Mucosa of stomach (tissue), 1 donor: Measurements from ENCODE around the gene ABAT.

Experiments used
- H3K27me3 ChIP-seq: one replicate; pipeline ENCODE4 v1.7.0; 2013; ENCODE audit warnings: mild to moderate bottlenecking, low read length; ENCODE audit not compliant: control insufficient read depth, insufficient read depth
- H3K36me3 ChIP-seq: one replicate; pipeline ENCODE4 v1.7.0; 2013; ENCODE audit warnings: low read length; ENCODE audit not compliant: control insufficient read depth, insufficient read depth
- H3K4me1 ChIP-seq: one replicate; pipeline ENCODE4 v1.7.0; 2013; ENCODE audit warnings: mild to moderate bottlenecking, low read length; ENCODE audit not compliant: control insufficient read depth, insufficient read depth
- H3K4me3 ChIP-seq: one replicate; pipeline ENCODE4 v1.7.0; 2013; ENCODE audit warnings: low read length
- H3K9ac ChIP-seq: one replicate; pipeline ENCODE4 v1.7.0; 2013; ENCODE audit warnings: mild to moderate bottlenecking, low read length, moderate library complexity
- H3K9me3 ChIP-seq: one replicate; pipeline ENCODE4 v1.7.0; 2013; ENCODE audit warnings: mild to moderate bottlenecking, low read length, moderate library complexity; ENCODE audit not compliant: control insufficient read depth
- donor health status: Pancreatic carcinoma.

Gene ABAT

DNA sequence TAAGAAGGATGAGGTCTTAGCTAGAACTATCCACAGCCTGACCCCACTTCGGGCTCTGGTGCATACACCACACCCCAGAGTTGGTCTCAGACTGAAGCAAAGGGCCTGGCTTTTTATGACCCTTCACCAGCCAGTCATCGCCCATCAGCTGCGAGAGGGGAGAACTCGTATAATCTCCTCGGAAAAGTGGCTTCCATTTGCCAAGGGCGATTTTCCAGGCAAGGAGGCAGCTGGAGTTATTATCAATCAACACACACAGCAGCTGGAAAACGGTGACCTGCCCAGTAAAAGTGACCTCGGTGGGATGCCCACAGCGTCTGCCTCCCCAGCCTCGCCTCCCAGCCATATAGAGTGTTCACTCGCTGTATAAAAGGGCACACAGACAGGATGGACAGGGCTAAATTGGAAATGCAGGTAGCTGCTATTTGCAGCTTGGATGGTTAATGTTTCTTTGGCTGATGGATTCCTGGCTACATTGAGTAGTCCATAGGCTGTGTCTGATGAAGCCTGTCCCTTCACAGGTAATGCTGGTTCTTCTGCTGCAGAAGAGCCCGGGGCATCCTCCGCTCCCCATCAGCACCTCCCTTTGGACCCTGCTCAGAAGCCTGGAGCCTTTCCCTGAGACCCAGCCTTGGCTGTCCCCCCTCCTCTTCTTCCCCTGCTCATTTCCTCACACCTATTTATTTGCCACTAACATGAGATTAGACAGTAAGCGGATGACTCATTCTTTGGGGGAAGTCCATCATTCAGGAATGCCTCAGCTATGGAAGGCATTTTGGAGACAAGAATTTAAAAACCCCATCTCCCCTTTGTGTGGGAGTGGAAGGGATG, 77.3 kb downstream of the ABAT start:
- H3K36me3 ChIP-seq = no peaks in the 10 kb centered on the region
- no peaks in the 10 kb centered on the region for H3K9me3 ChIP-seq
- no peak overlapping the region for H3K4me3 ChIP-seq
- H3K9ac ChIP-seq = no peak overlapping the region
- no peaks in the 10 kb centered on the region for H3K27me3 ChIP-seq
- peaks cover 8% of the 10 kb centered on the region for H3K4me1 ChIP-seq

- Histone ChIP-seq H3K36me3 (no peaks in the 10 kb centered on the region), H3K4me1 (peaks cover 8% of the 10 kb centered on the region), H3K27me3 (no peaks in the 10 kb centered on the region), H3K9ac (no peak overlapping the region), H3K4me3 (no peak overlapping the region), H3K9me3 (no peaks in the 10 kb centered on the region)
These were observed 78.3 kb downstream of the ABAT start for GRCh38 chr16:8752706-8753105.

DNA sequence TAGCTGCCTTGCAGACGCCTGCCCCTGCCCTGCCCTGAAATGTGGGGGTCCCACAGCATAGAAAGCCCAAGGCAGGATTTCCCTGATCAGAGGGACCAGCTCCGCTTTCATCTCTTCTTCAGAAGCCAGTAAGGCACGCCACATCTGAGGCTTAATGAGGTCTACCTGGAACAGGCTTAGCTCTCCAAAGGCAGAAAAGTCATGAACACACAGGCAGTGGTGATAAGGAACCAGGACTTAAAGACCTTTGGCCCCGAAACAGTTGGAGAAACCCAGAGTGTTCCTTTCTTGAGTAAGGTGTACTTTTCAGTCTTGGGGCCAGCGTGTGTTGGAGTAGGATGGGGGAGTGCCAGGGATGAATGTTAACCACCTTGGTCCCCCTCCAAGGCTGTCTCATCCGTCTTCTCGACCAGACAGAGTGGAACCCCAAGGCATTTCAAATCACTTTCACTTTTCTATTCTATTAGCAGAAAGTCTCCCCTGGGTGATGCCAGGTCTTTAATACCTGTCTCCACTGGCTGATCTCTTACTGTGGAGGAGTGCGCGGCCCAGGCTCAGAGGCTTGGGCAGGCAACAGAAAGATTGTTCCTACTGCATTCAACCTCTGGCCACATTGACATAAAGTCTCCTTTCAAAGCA, 79.1 kb downstream of the ABAT start:
- Histone ChIP-seq H3K36me3 (no peaks in the 10 kb centered on the region), H3K4me3 (no peak overlapping the region), H3K27me3 (no peaks in the 10 kb centered on the region), H3K9ac (no peak overlapping the region), H3K4me1 (peaks cover 8% of the 10 kb centered on the region), H3K9me3 (no peaks in the 10 kb centered on the region)

DNA sequence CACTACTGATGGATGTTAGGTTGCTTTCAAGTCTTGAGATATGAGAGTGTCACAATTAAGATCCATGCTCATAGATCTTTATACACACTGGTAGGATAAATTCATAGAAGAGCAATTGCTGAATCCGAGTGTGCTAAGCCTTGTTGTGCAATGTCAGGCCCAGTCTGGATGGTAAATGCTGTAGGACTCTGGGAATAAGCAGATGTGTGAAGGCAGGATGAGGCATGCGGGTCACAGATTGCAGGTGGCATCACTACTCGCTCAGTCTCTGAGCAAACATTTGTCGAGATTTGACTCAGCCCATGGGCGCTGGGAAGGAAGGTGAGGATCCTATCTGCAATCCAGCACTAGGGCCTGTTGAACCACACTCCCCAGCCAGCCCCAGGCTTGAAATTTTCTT, 82.3 kb downstream of the ABAT start:
- H3K4me3 ChIP-seq = no peak overlapping the region
- no peaks in the 10 kb centered on the region for H3K9me3 ChIP-seq
- H3K27me3 ChIP-seq = no peaks in the 10 kb centered on the region
- H3K4me1 ChIP-seq = peaks cover 8% of the 10 kb centered on the region
- H3K9ac ChIP-seq = no peak overlapping the region
- no peaks in the 10 kb centered on the region for H3K36me3 ChIP-seq

- Histone ChIP-seq H3K4me1 (peaks cover 8% of the 10 kb centered on the region), H3K9ac (no peak overlapping the region), H3K27me3 (no peaks in the 10 kb centered on the region), H3K36me3 (no peaks in the 10 kb centered on the region), H3K4me3 (no peak overlapping the region), H3K9me3 (no peaks in the 10 kb centered on the region)
These were observed 83.6 kb downstream of the ABAT start for GRCh38 chr16:8758022-8758421.

- H3K4me1 ChIP-seq = no peaks in the 10 kb centered on the region
- H3K36me3 ChIP-seq = no peaks in the 10 kb centered on the region
- H3K4me3 ChIP-seq = no peak overlapping the region
These were observed 85.6 kb downstream of the ABAT start for GRCh38 chr16:8760021-8760420.

DNA sequence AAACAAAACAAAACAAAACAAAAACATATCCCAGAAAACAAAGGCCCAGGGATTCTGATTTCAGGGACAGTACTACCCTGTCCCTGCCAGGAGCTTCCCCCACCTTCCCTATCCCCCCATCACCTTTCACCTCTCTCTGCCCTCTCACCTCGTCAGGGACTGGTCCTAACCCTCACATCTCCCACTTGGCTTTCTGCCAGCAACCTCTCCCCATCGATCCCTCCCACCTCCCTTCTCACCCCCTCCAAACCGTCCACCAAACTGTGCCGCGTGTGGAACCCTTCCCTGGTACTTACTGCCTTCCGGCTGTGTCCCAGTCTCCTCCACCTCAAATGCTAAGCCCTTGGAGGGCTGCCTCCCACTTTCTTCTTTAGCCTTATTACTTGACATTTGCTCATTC, 86.7 kb downstream of the ABAT start:
- H3K9me3 ChIP-seq = no peaks in the 10 kb centered on the region
- no peaks in the 10 kb centered on the region for H3K36me3 ChIP-seq
- no peaks in the 10 kb centered on the region for H3K4me1 ChIP-seq
- H3K9ac ChIP-seq = no peak overlapping the region
- no peak overlapping the region for H3K4me3 ChIP-seq
- no peaks in the 10 kb centered on the region for H3K27me3 ChIP-seq

More at GRCh38 chr16:8760021-8760420, 85.6 kb downstream of the ABAT start:
- Histone ChIP-seq H3K9me3 (no peaks in the 10 kb centered on the region), H3K9ac (no peak overlapping the region), H3K27me3 (no peaks in the 10 kb centered on the region)

DNA sequence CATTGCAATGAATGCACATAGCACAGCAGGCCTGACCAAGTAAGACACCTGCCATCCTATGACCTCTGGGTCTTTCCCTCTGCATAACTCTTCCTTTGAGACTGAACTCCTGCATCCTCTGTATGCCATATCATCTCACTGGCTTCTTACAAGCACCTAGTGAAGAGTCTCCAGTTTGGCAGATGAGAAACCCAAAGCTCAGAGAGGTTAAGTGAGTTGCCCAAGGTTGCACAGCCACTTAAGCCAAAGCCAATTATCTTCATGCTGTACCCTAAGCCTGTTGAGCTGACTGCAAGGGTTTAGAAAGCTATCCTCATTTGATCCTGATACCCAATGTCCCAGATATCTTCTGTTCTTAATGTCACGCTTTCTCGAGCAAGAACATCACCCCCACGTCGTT, 87.8 kb downstream of the ABAT start:
- H3K4me1 ChIP-seq = no peaks in the 10 kb centered on the region
- no peaks in the 10 kb centered on the region for H3K27me3 ChIP-seq
- H3K4me3 ChIP-seq = no peak overlapping the region
- H3K36me3 ChIP-seq = no peaks in the 10 kb centered on the region
- no peak overlapping the region for H3K9ac ChIP-seq
- H3K9me3 ChIP-seq = no peaks in the 10 kb centered on the region

DNA sequence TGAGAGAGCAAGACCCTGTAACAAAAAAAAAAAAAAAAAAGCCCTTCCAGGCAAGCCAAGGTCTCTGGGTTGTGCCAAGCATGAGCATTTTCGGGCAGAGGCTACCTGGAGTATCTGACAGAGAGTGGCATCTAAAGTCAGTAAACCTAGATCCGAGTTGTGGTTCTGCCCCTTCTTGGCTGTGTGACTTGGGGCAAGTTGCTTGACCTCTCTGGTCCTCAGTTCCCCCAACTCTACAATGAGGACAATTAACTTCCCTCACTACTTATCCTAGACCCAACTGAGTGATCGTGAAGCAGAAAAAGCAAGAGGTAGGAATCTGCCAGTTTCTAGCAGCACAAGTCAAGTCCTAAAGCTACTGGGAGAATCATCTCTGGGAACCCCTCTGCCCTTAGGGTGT, 88.7 kb downstream of the ABAT start:
- H3K27me3 ChIP-seq = no peaks in the 10 kb centered on the region
- H3K4me3 ChIP-seq = no peak overlapping the region
- H3K36me3 ChIP-seq = no peaks in the 10 kb centered on the region
- no peaks in the 10 kb centered on the region for H3K4me1 ChIP-seq
- H3K9ac ChIP-seq = no peak overlapping the region
- no peaks in the 10 kb centered on the region for H3K9me3 ChIP-seq

GRCh38 chr16:8763899-8764298, 89.5 kb downstream of the ABAT start:
- Histone ChIP-seq H3K27me3 (no peaks in the 10 kb centered on the region), H3K36me3 (no peaks in the 10 kb centered on the region), H3K9ac (no peak overlapping the region), H3K4me1 (no peaks in the 10 kb centered on the region), H3K9me3 (no peaks in the 10 kb centered on the region), H3K4me3 (no peak overlapping the region)

- no peaks in the 10 kb centered on the region for H3K4me1 ChIP-seq
- no peaks in the 10 kb centered on the region for H3K36me3 ChIP-seq
- H3K9ac ChIP-seq = no peak overlapping the region
- no peak overlapping the region for H3K4me3 ChIP-seq
- H3K9me3 ChIP-seq = no peaks in the 10 kb centered on the region
- no peaks in the 10 kb centered on the region for H3K27me3 ChIP-seq
These were observed 90.3 kb downstream of the ABAT start for GRCh38 chr16:8764525-8765250.

GRCh38 chr16:8767176-8767575, 92.8 kb downstream of the ABAT start:
- H3K36me3 ChIP-seq = no peaks in the 10 kb centered on the region
- no peaks in the 10 kb centered on the region for H3K9me3 ChIP-seq
- no peak overlapping the region for H3K4me3 ChIP-seq
- no peaks in the 10 kb centered on the region for H3K4me1 ChIP-seq
- H3K27me3 ChIP-seq = no peaks in the 10 kb centered on the region
- H3K9ac ChIP-seq = no peak overlapping the region
